HG02943 (cell line): Measurements from ENCODE around the gene MPP3.

Experiments
- ATAC-seq: cut with Tn5 transposase; IDR thresholded peaks from one replicate; pipeline ENCODE4 v1.9.1; 2021; ENCODE audit warnings: mild to moderate bottlenecking, low read depth, moderate library complexity; ENCODE audit not compliant: unreplicated experiment

Gene MPP3

DNA sequence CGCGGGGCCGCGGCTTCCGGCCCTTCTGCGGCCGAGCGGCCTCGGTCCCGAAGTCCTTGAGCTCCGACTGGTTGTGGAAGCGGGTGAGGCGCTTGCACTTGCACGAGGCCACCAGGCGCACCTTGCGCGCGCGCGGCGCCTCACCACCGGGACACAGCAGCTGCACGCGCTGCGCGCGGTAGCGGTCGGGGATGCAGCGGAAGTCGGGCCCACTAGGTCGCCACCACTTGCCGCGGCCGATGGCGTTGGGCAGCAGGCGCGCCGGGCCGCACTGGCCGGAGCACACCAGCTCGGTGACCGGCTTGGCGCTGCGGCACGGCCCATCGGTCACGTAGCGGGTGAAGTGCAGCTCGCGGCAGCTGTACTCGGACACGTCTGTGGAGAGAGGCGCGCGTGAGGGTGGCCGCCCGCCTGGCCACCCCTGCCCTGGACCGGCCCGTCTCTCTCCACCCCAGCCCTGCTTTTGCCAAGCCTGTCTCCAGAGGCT lies 77.5 kb downstream of the MPP3 start:
- no peak for ATAC-seq

DNA sequence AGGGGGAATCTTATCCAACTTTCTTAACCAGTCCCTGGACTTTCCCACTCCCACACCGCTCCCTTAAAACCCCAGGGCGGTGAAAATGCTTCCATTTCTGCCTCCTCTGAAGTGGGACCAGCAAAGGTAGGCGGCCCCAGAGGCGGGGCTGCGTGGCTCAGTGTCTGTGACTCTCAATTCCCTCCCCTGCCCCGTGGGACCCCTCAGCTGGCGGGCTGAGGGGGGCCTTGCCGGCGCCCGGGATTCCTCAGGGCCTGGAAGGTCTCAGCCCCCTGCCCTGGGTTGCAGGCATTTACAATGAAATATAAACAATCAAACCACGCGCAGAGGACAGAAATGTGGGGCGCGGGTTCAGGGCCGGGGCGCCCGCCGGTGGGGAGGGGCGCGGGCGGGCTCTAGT lies 78.0 kb downstream of the MPP3 start:
- no peak for ATAC-seq

DNA sequence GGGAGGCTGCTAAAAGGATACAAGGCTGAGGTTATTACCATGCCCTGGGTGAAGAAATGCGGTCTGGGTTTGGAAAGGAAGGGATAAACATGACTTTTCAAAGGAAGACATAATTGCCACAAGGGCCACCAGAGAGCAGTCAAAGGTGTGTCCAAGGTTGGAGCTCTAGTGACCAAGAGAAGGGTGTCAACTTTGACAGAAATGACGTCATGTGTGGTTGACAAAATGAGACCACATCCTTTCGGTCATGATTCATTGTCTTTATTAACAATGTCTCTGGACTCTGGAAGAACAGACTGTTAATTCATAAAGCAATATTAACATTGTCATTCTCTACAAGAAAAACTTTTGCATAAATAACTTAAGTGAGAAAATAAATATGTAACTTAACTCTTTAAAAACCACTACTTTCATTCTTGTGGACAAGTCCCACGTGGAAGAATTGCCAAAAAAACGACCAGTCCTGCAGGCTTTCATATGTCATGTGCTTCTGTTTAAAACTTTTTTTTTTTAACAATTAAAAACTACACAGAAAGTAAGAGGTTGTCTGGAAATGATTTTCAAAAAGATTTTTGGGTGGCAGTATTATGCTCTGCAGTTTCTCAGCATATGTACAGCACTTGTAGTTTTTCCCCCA lies 79.3 kb downstream of the MPP3 start:
- no peak for ATAC-seq
